BJ (cell line): Measurements from ENCODE around the gene FMO3. TPM values are rescaled to one million over a fixed set of nuclear protein-coding genes. Genes with fewer than 3 reads are reported as not detected.

Source experiments
- CTCF ChIA-PET: fragments of 350-600 bp; formaldehyde crosslinking; extraction: SDS; loops from one replicate; lab custom pipeline; 2021; ENCODE audit warnings: antibody characterized with exemption, inconsistent platforms; lab: Yijun Ruan, JAX
- POLR2A ChIA-PET: fragments of 300-600 bp; sonication (Branson Sonifier 250); formaldehyde crosslinking; extraction: SDS; loops from one replicate; lab custom pipeline; 2021; ENCODE audit warnings: antibody characterized with exemption; lab: Charles Lee
- DNase-seq: peaks from one replicate; pipeline ENCODE4 v3.0.0-alpha.2; 2011; ENCODE audit warnings: low read depth
- H3K27me3 ChIP-seq: 2 replicates; pipeline ENCODE4 v1.6.0; 2011; ENCODE audit warnings: low read length; ENCODE audit not compliant: control insufficient read depth, insufficient read depth
- H3K36me3 ChIP-seq: 2 replicates; pipeline ENCODE4 v1.5.1; 2011; ENCODE audit warnings: low read length; ENCODE audit not compliant: control insufficient read depth, insufficient read depth
- H3K4me3 ChIP-seq: 2 replicates; pipeline ENCODE4 v1.5.1; 2011; ENCODE audit warnings: low read depth, mild to moderate bottlenecking, control low read depth, low read length
- polyA plus RNA-seq: library from polyadenylated mRNA; depleted of rRNA; stranded (reverse); fragments of >200 nt; gene quantifications from 2 replicates; pipeline ENCODE4 v1.2.3, GENCODE V29; 2011
- TF ChIP-seq, protein P1 (sequence below): IDR thresholded peaks from 2 replicates; pipeline ENCODE4 v1.5.1; 2011; ENCODE audit warnings: low read depth, mild to moderate bottlenecking, control low read depth, inconsistent platforms, low read length, moderate library complexity; ENCODE audit not compliant: insufficient read depth

The FMO3 gene
- polyA plus RNA-seq, 1 experiment = 0.45 TPM

DNA sequence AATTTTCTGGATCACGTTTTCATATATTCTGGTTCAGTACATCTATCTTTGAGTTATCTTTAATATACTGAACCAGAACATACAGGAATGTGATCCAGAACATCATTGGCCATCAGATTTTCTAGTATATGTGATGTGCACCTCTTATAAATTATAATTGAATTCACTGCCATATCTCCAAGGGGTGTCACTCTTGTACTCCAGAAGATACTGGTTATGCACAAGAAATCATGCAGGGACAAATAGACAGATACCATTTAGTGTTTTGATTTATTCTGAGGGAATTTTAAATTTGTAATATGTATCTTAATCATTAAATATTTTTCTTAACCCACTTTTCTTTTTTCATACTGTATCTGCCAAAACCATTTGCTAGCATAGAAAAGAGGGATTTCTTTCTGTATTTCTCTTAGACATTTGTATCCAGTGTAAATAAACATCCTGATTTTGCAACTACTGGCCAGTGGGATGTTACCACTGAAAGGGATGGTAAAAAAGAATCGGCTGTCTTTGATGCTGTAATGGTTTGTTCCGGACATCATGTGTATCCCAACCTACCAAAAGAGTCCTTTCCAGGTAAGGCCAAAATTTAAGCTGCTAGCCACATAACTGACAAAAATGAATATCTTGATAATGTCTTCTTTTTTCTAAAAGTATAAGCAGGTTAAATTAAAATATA lies 16.7 kb downstream of the FMO3 start:
- H3K36me3 ChIP-seq = no peaks in the 10 kb centered on the region
- TF ChIP-seq, protein P1, sequence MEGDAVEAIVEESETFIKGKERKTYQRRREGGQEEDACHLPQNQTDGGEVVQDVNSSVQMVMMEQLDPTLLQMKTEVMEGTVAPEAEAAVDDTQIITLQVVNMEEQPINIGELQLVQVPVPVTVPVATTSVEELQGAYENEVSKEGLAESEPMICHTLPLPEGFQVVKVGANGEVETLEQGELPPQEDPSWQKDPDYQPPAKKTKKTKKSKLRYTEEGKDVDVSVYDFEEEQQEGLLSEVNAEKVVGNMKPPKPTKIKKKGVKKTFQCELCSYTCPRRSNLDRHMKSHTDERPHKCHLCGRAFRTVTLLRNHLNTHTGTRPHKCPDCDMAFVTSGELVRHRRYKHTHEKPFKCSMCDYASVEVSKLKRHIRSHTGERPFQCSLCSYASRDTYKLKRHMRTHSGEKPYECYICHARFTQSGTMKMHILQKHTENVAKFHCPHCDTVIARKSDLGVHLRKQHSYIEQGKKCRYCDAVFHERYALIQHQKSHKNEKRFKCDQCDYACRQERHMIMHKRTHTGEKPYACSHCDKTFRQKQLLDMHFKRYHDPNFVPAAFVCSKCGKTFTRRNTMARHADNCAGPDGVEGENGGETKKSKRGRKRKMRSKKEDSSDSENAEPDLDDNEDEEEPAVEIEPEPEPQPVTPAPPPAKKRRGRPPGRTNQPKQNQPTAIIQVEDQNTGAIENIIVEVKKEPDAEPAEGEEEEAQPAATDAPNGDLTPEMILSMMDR = no peak

DNA sequence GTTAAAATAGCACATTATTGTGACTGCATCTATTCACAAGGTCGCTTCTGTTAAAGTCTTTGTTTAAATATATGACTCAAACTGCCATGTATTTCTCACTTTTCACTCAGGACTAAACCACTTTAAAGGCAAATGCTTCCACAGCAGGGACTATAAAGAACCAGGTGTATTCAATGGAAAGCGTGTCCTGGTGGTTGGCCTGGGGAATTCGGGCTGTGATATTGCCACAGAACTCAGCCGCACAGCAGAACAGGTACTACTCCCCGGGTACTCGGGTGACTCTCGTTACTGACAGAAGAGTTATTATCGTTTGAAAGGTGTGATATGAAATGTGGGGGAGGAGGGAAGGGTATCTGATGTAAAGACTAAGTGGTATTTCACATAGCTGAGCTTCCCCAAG lies 17.3 kb downstream of the FMO3 start:
- H3K27me3 ChIP-seq = no peaks in the 10 kb centered on the region
- POLR2A ChIA-PET = no interaction called here
- TF ChIP-seq, protein P1 = no peak
- CTCF ChIA-PET = interaction anchor here (0.9 to 1.3 kb wide), 2 partner anchors 15 to 81 kb away, joined by 3 read pairs; no protein-coding TSS in a partner anchor
- no peak for DNase-seq
- no peaks in the 10 kb centered on the region for H3K36me3 ChIP-seq
- H3K4me3 ChIP-seq = no peak overlapping the region

More for the DNA sequence above, 16.7 kb downstream of the FMO3 start:
- ChIA-PET CTCF (interaction anchor here (0.9 to 1.3 kb wide), 2 partner anchors 15 to 82 kb away, joined by 3 read pairs; no protein-coding TSS in a partner anchor), POLR2A (no interaction called here)
- no peak overlapping the region for H3K4me3 ChIP-seq
- no peak for DNase-seq
- no peaks in the 10 kb centered on the region for H3K27me3 ChIP-seq

DNA sequence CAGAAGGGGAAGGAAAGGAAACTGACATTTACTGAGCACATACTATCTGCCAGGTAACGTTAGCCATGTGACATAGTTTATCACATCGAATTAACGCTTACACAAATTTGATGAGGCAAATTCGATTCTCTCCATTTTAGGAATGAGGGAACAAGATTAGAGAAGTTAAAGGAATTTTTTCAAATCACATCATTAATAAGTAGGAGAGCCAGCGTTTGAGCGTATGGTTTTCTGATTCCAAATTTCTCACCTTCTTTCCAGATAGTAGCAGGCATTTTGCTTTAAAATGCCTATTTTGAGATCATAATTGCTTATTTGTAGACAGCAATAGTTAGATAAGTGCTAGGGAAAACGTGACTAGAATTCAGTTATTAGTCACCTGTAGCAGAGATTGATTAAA lies 19.3 kb downstream of the FMO3 start:
- DNase-seq = no peak
- POLR2A ChIA-PET = no interaction called here
- Histone ChIP-seq H3K27me3 (no peaks in the 10 kb centered on the region), H3K4me3 (no peak overlapping the region), H3K36me3 (no peaks in the 10 kb centered on the region)
- TF ChIP-seq, protein P1 = no peak
- CTCF ChIA-PET = interaction anchor here (1.2 to 1.7 kb wide), 2 partner anchors 32 to 155 kb away, joined by 4 to 7 read pairs; no protein-coding TSS in a partner anchor

DNA sequence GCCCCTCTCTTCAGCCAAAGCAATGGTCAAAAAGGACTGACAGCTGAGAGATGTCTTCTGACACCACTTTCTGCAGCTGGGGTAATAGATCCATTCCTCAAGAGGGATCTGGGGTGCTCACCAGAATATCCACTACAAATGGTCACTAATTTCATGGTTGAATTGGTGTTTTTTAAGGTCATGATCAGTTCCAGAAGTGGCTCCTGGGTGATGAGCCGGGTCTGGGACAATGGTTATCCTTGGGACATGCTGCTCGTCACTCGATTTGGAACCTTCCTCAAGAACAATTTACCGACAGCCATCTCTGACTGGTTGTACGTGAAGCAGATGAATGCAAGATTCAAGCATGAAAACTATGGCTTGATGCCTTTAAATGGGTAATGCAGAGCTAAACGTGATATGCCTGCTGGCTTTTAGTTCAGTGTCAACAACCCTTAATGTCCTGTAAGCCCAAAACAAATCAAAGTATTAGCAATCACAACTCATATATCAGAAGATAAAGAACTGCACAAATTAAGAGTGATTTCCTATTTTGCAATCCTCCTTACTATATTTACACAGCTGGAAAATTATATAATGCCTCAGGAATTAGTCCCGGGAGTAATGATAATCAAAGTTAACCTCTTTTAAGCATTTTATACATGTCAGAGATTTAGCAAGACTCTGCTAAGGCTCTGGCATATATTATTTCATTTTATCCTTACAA lies 20.1 kb downstream of the FMO3 start:
- TF ChIP-seq, protein P1 = no peak
- Histone ChIP-seq H3K36me3 (no peaks in the 10 kb centered on the region), H3K27me3 (no peaks in the 10 kb centered on the region), H3K4me3 (no peak overlapping the region)
- ChIA-PET CTCF (interaction anchor here (0.9 to 1.7 kb wide), 4 partner anchors 31 to 1212 kb away, joined by 3 to 7 read pairs (median 4); no protein-coding TSS in a partner anchor), POLR2A (no interaction called here)
- DNase-seq = peak; percentile 53

DNA sequence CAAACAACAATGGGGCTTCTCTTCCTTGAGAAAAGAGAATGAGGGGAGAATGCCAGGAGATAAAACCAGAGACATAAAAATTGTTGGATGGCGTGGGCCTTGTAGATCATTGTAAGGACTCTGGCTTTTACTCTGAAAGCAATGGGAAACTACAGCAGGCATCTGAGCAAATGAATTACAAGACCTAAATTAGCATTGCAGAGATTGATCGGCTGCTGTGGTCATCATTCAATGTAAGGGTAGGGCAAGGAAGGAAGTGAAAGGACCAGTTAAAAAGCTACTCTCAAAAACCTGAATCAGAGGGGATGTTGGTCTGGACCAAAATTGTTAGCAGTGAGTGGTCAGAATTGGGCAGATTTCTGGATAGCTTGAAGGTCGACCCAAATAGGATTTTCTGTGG lies 21.4 kb downstream of the FMO3 start:
- ChIA-PET POLR2A (no interaction called here), CTCF (interaction anchor here (1.6 to 2.0 kb wide), 2 partner anchors 17 to 114 kb away, joined by 6 read pairs; no protein-coding TSS in a partner anchor)
- Histone ChIP-seq H3K4me3 (no peak overlapping the region), H3K27me3 (no peaks in the 10 kb centered on the region), H3K36me3 (no peaks in the 10 kb centered on the region)
- TF ChIP-seq, protein P1 = no peak
- no peak for DNase-seq
